Esophagus (tissue), 2 donors: ENCODE measurements around the gene SLC9A8. TPM values are rescaled to one million over a fixed set of nuclear protein-coding genes. Genes with fewer than 3 reads are reported as not detected.

Experiments used
- H3K27ac ChIP-seq, 2 donors: one replicate each; pipeline ENCODE4 v1.5.1; 2013; ENCODE audit warnings: low read depth in 2 of 2, mild to moderate bottlenecking in 2 of 2, inconsistent platforms in 1 of 2, low read length in 1 of 2, moderate library complexity in 1 of 2
- H3K27me3 ChIP-seq, 2 donors: one replicate each; pipeline ENCODE4 v1.6.1; 2013; ENCODE audit warnings: low read length in 2 of 2, control low read depth in 1 of 2, mild to moderate bottlenecking in 1 of 2; ENCODE audit not compliant: insufficient read depth in 2 of 2, control insufficient read depth in 1 of 2
- H3K36me3 ChIP-seq, 2 donors: one replicate each; pipeline ENCODE4 v1.6.1; 2013; ENCODE audit warnings: low read length in 1 of 2; ENCODE audit not compliant: control insufficient read depth in 2 of 2, insufficient read depth in 2 of 2
- H3K4me1 ChIP-seq, 2 donors: one replicate each; pipeline ENCODE4 v1.6.1; 2013; ENCODE audit warnings: low read length in 1 of 2; ENCODE audit not compliant: control insufficient read depth in 2 of 2, insufficient read depth in 2 of 2
- H3K4me3 ChIP-seq, 2 donors: one replicate each; pipeline ENCODE4 v1.5.1; 2013; ENCODE audit warnings: low read length in 2 of 2, mild to moderate bottlenecking in 2 of 2, low read depth in 1 of 2, moderate library complexity in 1 of 2
- H3K9me3 ChIP-seq, 2 donors: one replicate each; pipeline ENCODE4 v1.6.1; 2013; ENCODE audit warnings: mild to moderate bottlenecking in 2 of 2, low read depth in 1 of 2, low read length in 1 of 2, moderate library complexity in 1 of 2; ENCODE audit not compliant: control insufficient read depth in 2 of 2, insufficient read depth in 1 of 2
- WGBS, 2 donors: extraction: QIAGEN DNeasy Blood & Tissue Kit; methylation state at CpG; one replicate each; pipeline ENCODE4 v1.1.7; 2013; 5-methylcytosine and 5-hydroxymethylcytosine counted together
- polyA plus RNA-seq, 2 donors: library from polyadenylated mRNA; stranded (reverse); fragments of 200-250 nt; gene quantifications; one replicate each; pipeline ENCODE4 v1.2.3, GENCODE V29; 2013
- donor health status: healthy with polysubstance abuse.
- donor health status: Bipolar disorder and iron deficiency.

The SLC9A8 gene
- polyA plus RNA-seq, 2 donors: 11.5 to 16.6 TPM

GRCh38 chr20:49838546-49838945, 25.9 kb downstream of the SLC9A8 start:
- Histone ChIP-seq H3K4me3 (no peak overlapping the region), H3K27ac (no peak overlapping the region), H3K36me3 (peaks cover 0 to 2% of the 10 kb centered on the region in 2 donors), H3K9me3 (no peaks in the 10 kb centered on the region), H3K27me3 (no peaks in the 10 kb centered on the region), H3K4me1 (no peaks in the 10 kb centered on the region)
- WGBS, 2 donors: 75% methylated on average over 8 of the region's 8 CpGs

- Histone ChIP-seq H3K27me3 (no peaks in the 10 kb centered on the region), H3K9me3 (no peaks in the 10 kb centered on the region), H3K36me3 (peaks cover 0 to 7% of the 10 kb centered on the region in 2 donors), H3K4me3 (no peak overlapping the region), H3K27ac (no peak overlapping the region), H3K4me1 (no peaks in the 10 kb centered on the region)
- 55 to 58% methylated on average over 3 of the region's 3 CpGs for WGBS, 2 donors
These were observed 30.5 kb downstream of the SLC9A8 start for GRCh38 chr20:49843139-49843538.

DNA sequence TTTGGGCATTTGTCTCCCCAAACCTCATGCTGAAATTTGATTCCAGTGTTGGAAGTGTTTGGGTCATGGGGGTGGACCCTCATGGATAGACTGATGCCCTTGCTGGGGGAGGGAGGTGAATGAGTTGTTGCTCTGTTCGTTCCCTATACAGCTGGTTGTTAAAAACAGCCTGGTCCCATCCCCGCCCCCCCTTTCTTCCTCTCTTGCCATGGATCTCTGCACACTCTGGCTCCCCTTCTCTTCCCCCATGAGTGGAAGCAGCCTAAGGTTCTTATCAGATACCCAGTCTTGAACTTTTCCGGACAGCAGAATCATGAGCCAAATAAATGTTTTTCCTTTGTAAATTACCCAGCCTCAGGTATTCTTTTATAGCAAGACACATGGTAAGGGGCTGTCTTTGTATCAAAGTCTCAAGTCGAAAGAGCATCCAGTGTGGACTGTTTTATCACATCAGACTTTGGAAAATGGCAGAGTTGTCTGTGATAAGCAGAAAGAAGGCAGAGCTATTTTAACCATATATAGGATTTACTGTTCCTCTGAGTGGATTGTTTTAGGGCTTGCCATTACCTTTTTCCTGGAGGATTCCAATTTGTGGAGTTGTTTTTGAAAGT, 31.2 kb downstream of the SLC9A8 start:
- Histone ChIP-seq H3K27ac (no peak overlapping the region), H3K36me3 (peaks cover 0 to 10% of the 10 kb centered on the region in 2 donors), H3K4me1 (no peaks in the 10 kb centered on the region), H3K27me3 (no peaks in the 10 kb centered on the region), H3K4me3 (no peak overlapping the region), H3K9me3 (no peaks in the 10 kb centered on the region)
- WGBS, 2 donors: 77 to 80% methylated on average over 4 of the region's 4 CpGs

DNA sequence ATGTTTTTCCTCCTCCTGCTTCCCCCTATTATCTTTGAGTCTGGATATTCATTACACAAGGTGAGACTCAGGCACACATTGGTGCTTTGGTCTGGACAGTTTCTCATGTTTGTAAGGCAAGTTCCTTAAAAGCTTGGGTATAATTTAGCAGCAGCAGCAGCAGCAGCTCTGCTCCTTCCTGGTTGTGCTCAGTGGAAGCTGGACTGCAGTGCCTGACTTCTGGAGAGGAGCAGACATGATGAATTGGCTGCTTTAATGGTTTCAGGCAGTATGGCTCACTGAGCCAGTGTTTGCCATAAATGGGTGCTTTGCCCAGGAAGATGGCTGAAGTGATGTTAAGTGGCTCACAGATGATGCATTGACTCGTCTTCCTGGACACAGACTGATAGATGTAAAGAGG, 32.4 kb downstream of the SLC9A8 start:
- Histone ChIP-seq H3K9me3 (no peaks in the 10 kb centered on the region), H3K36me3 (peaks cover 2 to 15% of the 10 kb centered on the region in 2 donors), H3K27ac (no peak overlapping the region), H3K4me1 (no peaks in the 10 kb centered on the region), H3K4me3 (no peak overlapping the region), H3K27me3 (no peaks in the 10 kb centered on the region)
- 69 to 86% methylated on average over 1 of the region's 1 CpG for WGBS, 2 donors

- H3K36me3 ChIP-seq: peaks cover 2 to 15% of the 10 kb centered on the region in 2 donors
- no peak overlapping the region for H3K27ac ChIP-seq
These were observed 33.7 kb downstream of the SLC9A8 start for GRCh38 chr20:49846206-49846807.

GRCh38 chr20:49850463-49851230, 38.0 kb downstream of the SLC9A8 start:
- peaks cover 2 to 7% of the 10 kb centered on the region in 2 donors for H3K4me1 ChIP-seq
- H3K27me3 ChIP-seq: no peaks in the 10 kb centered on the region
- no peaks in the 10 kb centered on the region for H3K9me3 ChIP-seq
- H3K36me3 ChIP-seq: peaks cover 2 to 15% of the 10 kb centered on the region in 2 donors
- H3K27ac ChIP-seq: peak overlapping the region; percentile 62 to 65
- 55 to 57% methylated on average over 8 of the region's 8 CpGs for WGBS, 2 donors
- no peak overlapping the region for H3K4me3 ChIP-seq

More at GRCh38 chr20:49846206-49846807, 33.7 kb downstream of the SLC9A8 start:
- Histone ChIP-seq H3K4me1 (peaks cover under 1 to 2% of the 10 kb centered on the region in 2 donors), H3K4me3 (no peak overlapping the region), H3K27me3 (no peaks in the 10 kb centered on the region), H3K9me3 (no peaks in the 10 kb centered on the region)
- WGBS, 2 donors: 70 to 73% methylated on average over 6 of the region's 6 CpGs

GRCh38 chr20:49851231-49851705, 38.6 kb downstream of the SLC9A8 start:
- peak overlapping the region; percentile 62 to 65 for H3K27ac ChIP-seq
- H3K4me3 ChIP-seq: no peak overlapping the region
- peaks cover 2 to 7% of the 10 kb centered on the region in 2 donors for H3K4me1 ChIP-seq
- H3K27me3 ChIP-seq: no peaks in the 10 kb centered on the region
- no peaks in the 10 kb centered on the region for H3K9me3 ChIP-seq
- 69 to 74% methylated on average over 3 of the region's 3 CpGs for WGBS, 2 donors
- peaks cover 2 to 20% of the 10 kb centered on the region in 2 donors for H3K36me3 ChIP-seq

- Histone ChIP-seq H3K9me3 (no peaks in the 10 kb centered on the region), H3K4me3 (no peak overlapping the region), H3K27ac (peak overlapping the region in 1 of 2 donors; percentile 9), H3K4me1 (peaks cover 2 to 7% of the 10 kb centered on the region in 2 donors), H3K27me3 (no peaks in the 10 kb centered on the region), H3K36me3 (peaks cover 2 to 20% of the 10 kb centered on the region in 2 donors)
- 72 to 78% methylated on average over 7 of the region's 7 CpGs for WGBS, 2 donors
These were observed 39.4 kb downstream of the SLC9A8 start for GRCh38 chr20:49851991-49852390.

- no peaks in the 10 kb centered on the region for H3K27me3 ChIP-seq
- no peaks in the 10 kb centered on the region for H3K9me3 ChIP-seq
- H3K4me1 ChIP-seq: peaks cover 2 to 7% of the 10 kb centered on the region in 2 donors
- WGBS, 2 donors: 90 to 91% methylated on average over 8 of the region's 8 CpGs
- H3K4me3 ChIP-seq: no peak overlapping the region
- no peak overlapping the region for H3K27ac ChIP-seq
- H3K36me3 ChIP-seq: peaks cover 2 to 20% of the 10 kb centered on the region in 2 donors
These were observed 40.0 kb downstream of the SLC9A8 start for GRCh38 chr20:49852522-49853080.
